Measurements from ENCODE around the gene ZNF609. TPM values are rescaled to one million over a fixed set of nuclear protein-coding genes. Genes with fewer than 3 reads are reported as not detected.

Gene ZNF609
- total RNA-seq, 1 experiment from 2014 or later: 31.0 TPM

- peak overlapping the region; percentile 82 for H3K9ac ChIP-seq (ENCODE audit: low read length)
- H3K9me2 ChIP-seq (ENCODE audit: insufficient read depth): no peaks in the 10 kb centered on the region
- H3K9me3 ChIP-seq (ENCODE audit: control insufficient read depth in 1 of 2, insufficient read depth in 1 of 2, low read depth in 1 of 2, low read length in 2 of 2): no peaks in the 10 kb centered on the region
- ATAC-seq: no peak
- ChIA-PET CTCF (no interaction called here), RAD21 (ENCODE audit: low non-redundant PET in 1 of 2, low total read pairs in 2 of 2, uncharacterized antibody in 2 of 2, unreplicated experiment in 2 of 2) (no interaction called here), POLR2A (no interaction called here)
- H3K4me2 ChIP-seq (ENCODE audit: low read length): peak overlapping the region; percentile 93
- H3K27me3 ChIP-seq (ENCODE audit: insufficient read depth, low read length): no peaks in the 10 kb centered on the region
- H3K4me3 ChIP-seq (replicated peaks in 1 of 2; ENCODE audit: low read depth in 1 of 2, low read length in 2 of 2): peak overlapping the region; percentile 89 to 91
- H3K36me3 ChIP-seq (ENCODE audit: control insufficient read depth in 1 of 2, insufficient read depth in 2 of 2, low read length in 2 of 2): peaks cover 0 to 3% of the 10 kb centered on the region in 2 experiments; a peak in 1 of 4 replicates
- intact Hi-C loops (cut with micrococcal nuclease): no loop called here
- no peaks in the 10 kb centered on the region for H4K20me1 ChIP-seq (ENCODE audit: insufficient read depth)
- H3K27ac ChIP-seq (ENCODE audit: low read depth, low read length): peak overlapping the region; percentile 54; the same call in 1 of the 2 replicates
- DNase-seq (ENCODE audit: low read depth, low spot score): no peak
- H3K4me1 ChIP-seq (ENCODE audit: control insufficient read depth in 1 of 2, insufficient read depth in 2 of 2, low read length in 2 of 2): peaks cover 21 to 41% of the 10 kb centered on the region in 2 experiments
- H2AFZ ChIP-seq (ENCODE audit: low read depth, low read length, poor library complexity, severe bottlenecking): peak overlapping the region; percentile 56
- no TSS peak for BruUV-seq (replicated peaks)
- no peak for TF ChIP-seq EZH2phosphoT487 (IDR thresholded peaks at IDR 0.05; ENCODE audit: borderline replicate concordance)
- no peak for TF ChIP-seq RAD21 (IDR thresholded peaks at IDR 0.05; ENCODE audit: low read depth)
- TF ChIP-seq EGR1 (IDR thresholded peaks at IDR 0.05; ENCODE audit: low read depth): no peak
- no peak for TF ChIP-seq ELF1 (IDR thresholded peaks at IDR 0.05; ENCODE audit: borderline replicate concordance, low read depth)
- no peak for TF ChIP-seq ZNF274 (IDR thresholded peaks at IDR 0.05; ENCODE audit: low read depth, low read length)
- TF ChIP-seq POLR2A (IDR thresholded peaks at IDR 0.05; ENCODE audit: borderline replicate concordance, extremely low read depth, insufficient read depth, insufficient read length): no peak
- no peak for TF ChIP-seq TCF7L2 (IDR thresholded peaks at IDR 0.05; ENCODE audit: borderline replicate concordance, extremely low read depth, insufficient read depth, insufficient read length)
- TF ChIP-seq JUND (IDR thresholded peaks at IDR 0.05): no peak
- no peak for TF ChIP-seq CTCF (IDR thresholded peaks at IDR 0.05 in 2 of 3, conservative IDR thresholded peaks at IDR 0.05 in 1 of 3; ENCODE audit: borderline replicate concordance in 1 of 3, insufficient read depth in 1 of 3, low read depth in 2 of 3, low read length in 2 of 3)
- TF ChIP-seq SIN3A (IDR thresholded peaks at IDR 0.05; ENCODE audit: low read depth): no peak
- no peak for TF ChIP-seq YY1 (IDR thresholded peaks at IDR 0.05; ENCODE audit: extremely low read depth, insufficient replicate concordance, low read depth, low read length)
- no peak for TF ChIP-seq CBX3 (IDR thresholded peaks at IDR 0.05; ENCODE audit: low read depth)
- TF ChIP-seq CEBPB (IDR thresholded peaks at IDR 0.05; ENCODE audit: low read depth): no peak
- no peak for TF ChIP-seq SRF (IDR thresholded peaks at IDR 0.05; ENCODE audit: low read depth)
- no peak for TF ChIP-seq SP1 (IDR thresholded peaks at IDR 0.05; ENCODE audit: low read depth)
- TF ChIP-seq ZFX (IDR thresholded peaks at IDR 0.05): no peak
- TF ChIP-seq REST (IDR thresholded peaks at IDR 0.05; ENCODE audit: low read depth): no peak
- TF ChIP-seq POLR2AphosphoS5 (IDR thresholded peaks at IDR 0.05; ENCODE audit: low read depth, low read length): no peak
- no peak for TF ChIP-seq FOSL1 (IDR thresholded peaks at IDR 0.05; ENCODE audit: low read depth)
- peaks cover 41% of the 10 kb centered on the region for H3K79me2 ChIP-seq (ENCODE audit: insufficient read depth, low read length)
Observed at GRCh38 chr15:64703632-64703959, 243.2 kb downstream of the ZNF609 start.
